Stimulated activated naive CD8-positive, alpha-beta T cell treated with anti-CD3 and anti-CD28 coated beads, Interleukin-15, Interleukin-2, amounts not matched to agents 100 U/mL and 50 U/mL, for 24 hours (primary cell): ENCODE data around the gene RAP1GDS1.
"Not testable (repeated sequence)": the region's sequence is repeated elsewhere in the genome, so short reads cannot be mapped to it uniquely, and the experiment has no call there.

Experiments used
- ATAC-seq: fragments of 150-1000 bp; cut with Tn5 transposase; one replicate; pipeline ENCODE4 v1.10.0; 2021
- DNase-seq: peaks from one replicate; pipeline ENCODE4 v3.0.0; 2021

Gene RAP1GDS1

GRCh38 chr4:98287328-98287727 lies 26.1 kb downstream of the RAP1GDS1 start:
- DNase-seq (no peak), ATAC-seq (no peak)

GRCh38 chr4:98288671-98289070 lies 27.5 kb downstream of the RAP1GDS1 start:
- not testable (repeated sequence) for ATAC-seq, DNase-seq

DNA sequence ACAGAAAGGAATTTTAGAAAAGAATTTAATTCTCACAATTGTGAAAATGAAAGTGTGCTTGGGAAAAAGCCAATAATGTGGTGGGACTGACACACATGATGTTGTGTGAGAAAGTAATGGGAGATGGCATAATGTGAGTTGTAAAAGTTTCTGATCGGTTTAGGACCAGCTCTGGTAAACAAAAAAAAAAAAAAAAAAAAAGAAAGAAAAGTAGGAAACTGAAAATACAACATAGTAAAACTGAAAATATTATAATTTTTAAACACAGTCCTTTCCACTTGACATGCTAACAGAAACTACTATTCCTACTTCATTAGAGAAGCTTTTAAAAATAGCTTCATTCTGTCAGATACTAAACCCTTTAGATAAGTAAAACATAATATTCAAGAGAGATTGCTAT lies 28.2 kb downstream of the RAP1GDS1 start:
- DNase-seq (no peak), ATAC-seq (peak; percentile 52)

DNA sequence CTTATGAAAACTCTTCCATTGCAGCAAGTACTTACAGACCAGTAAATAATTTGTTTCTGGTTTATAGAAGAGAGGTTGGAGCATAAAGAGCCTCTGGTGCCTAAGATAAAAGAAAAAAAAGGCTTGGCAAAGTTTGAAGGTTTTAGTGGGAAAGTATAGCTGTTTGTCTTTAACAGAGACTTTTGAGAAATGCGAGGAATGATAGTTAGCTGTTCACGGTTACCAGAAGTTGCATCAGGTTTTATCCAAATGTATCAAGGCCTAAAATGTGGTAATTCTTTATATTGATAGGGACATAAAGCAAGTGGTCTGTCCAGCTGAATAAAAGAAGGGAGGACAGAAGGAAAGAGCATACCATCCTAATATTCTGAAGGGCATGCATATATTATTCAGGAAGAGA lies 29.3 kb downstream of the RAP1GDS1 start:
- DNase-seq (no peak), ATAC-seq (no peak)

- DNase-seq = no peak
- ATAC-seq = no peak
Measured at GRCh38 chr4:98293104-98293887, 32.1 kb downstream of the RAP1GDS1 start.

- DNase-seq (no peak), ATAC-seq (no peak)
Measured at GRCh38 chr4:98298022-98298421, 36.8 kb downstream of the RAP1GDS1 start.

- ATAC-seq (no peak), DNase-seq (no peak)
Measured at GRCh38 chr4:98300706-98301105, 39.5 kb downstream of the RAP1GDS1 start.

- no peak for ATAC-seq
- no peak for DNase-seq
Measured at GRCh38 chr4:98305576-98305975, 44.4 kb downstream of the RAP1GDS1 start.

DNA sequence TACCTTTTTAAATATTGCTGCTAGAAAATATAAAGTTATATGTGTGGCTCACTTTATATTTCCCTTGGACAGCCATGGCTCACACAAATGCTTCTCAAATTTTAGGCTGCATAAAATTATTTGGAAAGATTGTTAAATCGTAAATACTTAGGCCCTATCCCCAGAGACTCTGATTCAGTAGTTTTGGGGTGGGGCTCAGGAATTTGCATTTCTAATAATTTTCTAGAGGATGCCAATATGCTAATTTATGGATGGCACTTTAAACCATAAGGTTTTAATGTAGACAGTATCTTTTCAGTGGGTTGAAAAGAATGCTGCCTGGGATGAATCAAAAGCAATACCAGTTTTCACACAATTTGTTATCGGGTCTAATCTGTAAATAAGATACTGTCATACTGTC lies 49.7 kb downstream of the RAP1GDS1 start:
- ATAC-seq (no peak), DNase-seq (no peak)

DNA sequence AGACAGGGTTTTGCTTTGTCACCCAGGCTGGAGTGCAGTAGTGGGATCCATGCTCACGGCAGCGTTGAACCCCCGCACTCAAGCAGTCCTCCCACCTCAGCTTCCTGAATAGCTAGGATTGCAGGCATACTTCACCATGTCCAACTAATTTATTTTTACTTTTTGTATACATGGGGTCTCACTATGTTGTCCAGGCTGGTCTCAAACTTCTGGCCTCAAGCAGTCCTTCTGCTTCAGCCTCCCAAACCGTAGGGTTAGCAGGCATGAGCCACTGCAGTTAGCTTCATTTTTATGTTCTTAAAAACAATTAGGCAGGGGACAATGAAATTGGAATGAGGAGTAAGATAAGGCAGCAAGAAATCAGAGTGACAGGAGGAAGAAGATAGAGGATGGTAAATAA lies 50.5 kb downstream of the RAP1GDS1 start:
- DNase-seq = no peak
- no peak for ATAC-seq

DNA sequence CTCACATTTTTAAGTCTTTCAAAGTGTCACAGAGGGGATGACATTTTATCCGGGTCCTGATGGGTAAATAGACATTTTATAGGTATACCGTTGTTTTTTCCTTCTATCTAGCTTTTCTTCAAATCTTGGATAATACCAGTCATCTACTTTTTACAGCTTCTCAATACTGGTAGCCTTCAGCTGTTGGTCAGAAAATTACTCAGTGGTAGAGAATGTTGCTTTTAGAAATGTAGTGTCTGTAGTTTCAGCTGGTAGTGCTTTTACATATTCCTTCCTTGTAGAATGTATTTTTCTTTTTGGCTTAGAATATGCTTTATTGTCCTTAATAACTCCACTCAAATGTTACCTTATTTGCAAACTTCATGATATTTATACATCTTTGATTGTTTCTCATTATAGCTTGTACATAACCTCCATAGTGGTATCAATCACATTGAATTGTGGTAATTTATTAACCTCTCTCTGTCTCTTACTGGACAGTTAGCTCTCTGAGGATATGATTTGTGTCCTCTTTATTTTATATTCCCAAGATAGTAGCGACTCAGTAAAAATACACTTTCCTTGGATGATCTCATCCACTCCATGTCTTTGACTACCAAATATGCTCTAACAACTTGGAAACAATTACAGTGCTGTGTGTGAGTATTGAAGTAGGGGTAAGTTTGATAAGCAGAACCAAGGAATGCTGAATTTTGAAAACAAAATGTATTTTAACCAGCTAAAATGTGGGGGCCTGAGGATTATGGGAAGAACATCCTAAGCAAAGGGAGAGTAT lies 53.8 kb downstream of the RAP1GDS1 start:
- DNase-seq = no peak
- ATAC-seq = no peak

- ATAC-seq (no peak), DNase-seq (no peak)
Measured at GRCh38 chr4:98318521-98318920, 57.3 kb downstream of the RAP1GDS1 start.

GRCh38 chr4:98319021-98319420 lies 57.8 kb downstream of the RAP1GDS1 start:
- ATAC-seq (no peak), DNase-seq (no peak)

- ATAC-seq (no peak), DNase-seq (no peak)
Measured at GRCh38 chr4:98326168-98326567, 65.0 kb downstream of the RAP1GDS1 start.

DNA sequence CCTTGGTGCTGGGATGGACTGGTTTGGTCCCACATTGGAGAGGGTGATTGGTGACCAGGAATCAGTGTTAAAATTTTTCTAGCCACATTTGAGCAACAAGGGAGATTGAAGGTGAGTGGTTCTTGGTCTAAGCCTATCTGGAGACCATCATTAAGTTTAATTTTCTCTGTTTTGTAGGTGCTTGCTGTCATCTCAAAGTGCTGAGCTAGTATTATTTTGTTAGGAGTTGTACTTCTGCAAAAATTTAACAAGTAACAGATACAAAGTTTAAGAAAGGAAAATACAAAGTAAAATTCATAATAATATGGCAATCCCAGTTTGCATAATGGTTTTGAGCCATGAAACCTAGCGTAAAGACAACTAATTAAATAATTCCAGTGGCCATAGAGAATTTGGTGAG lies 66.5 kb downstream of the RAP1GDS1 start:
- no peak for ATAC-seq
- no peak for DNase-seq

DNA sequence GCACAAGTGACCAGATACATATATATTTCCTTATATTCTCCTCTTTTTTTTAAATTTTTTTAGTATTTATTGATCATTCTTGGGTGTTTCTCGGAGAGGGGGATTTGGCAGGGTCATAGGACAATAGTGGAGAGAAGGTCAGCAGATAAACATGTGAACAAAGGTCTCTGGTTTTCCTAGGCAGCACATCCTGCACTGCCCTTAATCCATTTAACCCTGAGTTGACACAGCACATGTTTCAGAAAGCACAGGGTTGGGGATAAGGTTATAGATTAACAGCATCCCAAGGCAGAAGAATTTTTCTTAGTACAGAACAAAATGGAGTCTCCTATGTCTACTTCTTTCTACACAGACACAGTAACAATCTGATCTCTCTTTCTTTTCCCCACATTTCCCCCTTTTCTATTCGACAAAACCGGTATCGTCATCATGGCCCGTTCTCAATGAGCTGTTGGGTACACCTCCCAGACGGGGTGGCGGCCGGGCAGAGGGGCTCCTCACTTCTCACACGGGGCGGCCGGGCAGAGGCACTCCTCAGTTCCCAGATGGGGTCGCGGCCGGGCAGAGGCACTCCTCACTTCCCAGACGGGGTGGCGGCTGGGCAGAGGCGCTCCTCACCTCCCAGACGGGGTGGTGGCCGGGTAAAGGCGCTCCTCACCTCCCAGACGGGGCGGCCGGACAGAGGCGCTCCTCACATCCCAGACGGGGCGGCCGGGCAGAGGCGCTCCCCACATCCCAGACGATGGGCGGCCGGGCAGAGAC lies 68.9 kb downstream of the RAP1GDS1 start:
- ATAC-seq, DNase-seq: not testable (repeated sequence)

- no peak for ATAC-seq
Measured at GRCh38 chr4:98332017-98332416, 70.8 kb downstream of the RAP1GDS1 start.

DNA sequence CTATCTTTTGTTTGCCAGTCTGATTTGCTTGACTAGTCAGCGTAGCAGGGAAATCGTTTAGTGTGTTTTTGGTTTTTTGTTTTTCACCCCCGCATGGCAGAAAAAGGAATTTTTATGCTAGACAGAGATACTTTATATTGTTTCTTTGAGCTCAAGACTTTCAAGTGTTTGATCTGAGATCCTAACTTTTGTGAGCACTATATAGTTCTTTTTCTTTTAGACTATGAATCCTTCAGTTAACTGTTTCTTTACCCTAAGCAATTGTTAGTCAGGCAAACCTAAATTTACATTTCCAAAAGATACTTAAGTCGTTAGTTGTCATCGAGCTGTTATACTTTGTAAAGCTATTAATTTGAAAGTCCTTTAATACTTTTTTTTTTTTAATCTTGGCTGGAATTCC lies 73.3 kb downstream of the RAP1GDS1 start:
- no peak for ATAC-seq
- DNase-seq = no peak

More at GRCh38 chr4:98332017-98332416, 70.8 kb downstream of the RAP1GDS1 start:
- no peak for DNase-seq

- no peak for ATAC-seq
- DNase-seq = no peak
Measured at GRCh38 chr4:98338761-98339438, 77.7 kb downstream of the RAP1GDS1 start.

DNA sequence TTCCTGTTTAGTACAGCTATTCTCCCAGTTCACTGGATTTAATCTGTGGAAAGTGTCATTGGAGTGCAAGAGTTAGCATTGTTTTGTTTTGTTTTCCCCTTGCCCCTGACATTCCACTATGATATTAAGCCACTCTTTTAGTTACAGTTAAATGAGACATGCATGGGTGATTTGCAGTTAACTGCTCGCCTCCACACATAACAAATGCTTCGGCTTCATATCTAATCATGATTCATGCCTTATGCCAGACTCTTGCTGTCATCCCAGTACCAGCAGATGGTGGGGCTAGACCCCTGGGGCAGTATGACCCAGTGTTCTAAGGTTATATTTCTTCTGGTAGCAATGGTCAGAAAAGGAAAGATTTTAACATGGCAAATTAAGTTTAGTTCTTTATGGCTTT lies 80.1 kb downstream of the RAP1GDS1 start:
- ATAC-seq (no peak), DNase-seq (no peak)

DNA sequence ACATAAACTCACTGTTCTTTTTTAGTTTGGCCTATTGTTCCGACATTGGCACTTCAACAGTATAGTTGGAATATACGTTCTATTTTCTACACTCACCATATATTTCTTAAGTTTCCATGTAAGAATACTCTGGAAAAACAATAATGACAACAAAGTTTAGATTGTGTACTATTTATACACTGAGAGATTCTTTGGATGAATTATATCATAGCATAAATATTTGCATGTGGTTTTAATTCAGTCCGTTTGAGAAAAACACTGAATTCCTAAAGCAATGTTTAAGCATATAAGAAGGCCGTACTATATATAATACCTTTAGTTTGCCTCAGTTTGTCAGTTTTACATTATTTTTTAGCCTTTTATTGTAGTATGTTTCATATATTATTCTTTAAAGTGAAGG lies 82.4 kb downstream of the RAP1GDS1 start:
- ATAC-seq = no peak

DNA sequence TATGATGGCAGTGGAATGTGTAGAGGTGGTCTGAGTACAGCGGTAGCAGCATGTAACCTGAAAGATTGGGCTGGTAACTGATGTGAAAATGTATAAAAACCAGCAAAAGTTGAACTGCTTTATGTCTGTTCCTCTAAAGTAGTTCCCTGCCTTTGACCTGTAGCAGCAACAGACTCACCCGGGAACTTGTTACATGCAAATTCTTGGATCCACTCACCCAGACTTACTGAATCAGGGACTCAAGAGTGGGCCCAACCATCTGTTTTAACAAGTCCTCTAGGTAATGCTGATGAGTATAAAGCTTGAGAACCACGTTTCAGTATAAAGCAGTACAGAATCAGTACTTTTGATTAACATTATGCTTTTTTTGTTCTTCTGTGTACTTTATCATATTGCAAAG lies 84.7 kb downstream of the RAP1GDS1 start:
- ATAC-seq (no peak), DNase-seq (no peak)

More for the DNA sequence above, 82.4 kb downstream of the RAP1GDS1 start:
- no peak for DNase-seq
